ENCODE data around the gene WFDC11.

Gene WFDC11

DNA sequence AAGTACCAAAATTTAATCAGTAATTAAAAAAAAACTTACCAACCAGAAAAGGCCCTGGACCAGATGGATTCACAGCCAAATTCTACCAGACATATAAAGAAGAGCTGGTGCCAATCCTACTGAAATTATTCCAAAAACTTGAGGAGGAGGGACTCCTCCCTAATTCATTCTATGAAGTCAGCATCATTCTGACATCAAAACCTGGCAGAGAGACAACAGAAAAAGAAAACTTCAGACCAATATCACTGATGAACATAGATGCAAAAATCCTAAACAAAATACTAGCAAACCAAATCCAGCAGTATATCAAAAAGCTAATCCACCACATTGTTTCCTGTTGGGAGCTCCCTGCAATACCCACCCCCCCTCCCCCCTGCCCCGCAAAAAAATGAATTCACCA is at the start of gene WFDC11:
Gene WFDC11, minus strand, starts transcription at position 101 of the 400 bp plus-strand sequence. CDS start 19,639 bp downstream, outside the sequence.
- TF ChIP-seq, protein P1, sequence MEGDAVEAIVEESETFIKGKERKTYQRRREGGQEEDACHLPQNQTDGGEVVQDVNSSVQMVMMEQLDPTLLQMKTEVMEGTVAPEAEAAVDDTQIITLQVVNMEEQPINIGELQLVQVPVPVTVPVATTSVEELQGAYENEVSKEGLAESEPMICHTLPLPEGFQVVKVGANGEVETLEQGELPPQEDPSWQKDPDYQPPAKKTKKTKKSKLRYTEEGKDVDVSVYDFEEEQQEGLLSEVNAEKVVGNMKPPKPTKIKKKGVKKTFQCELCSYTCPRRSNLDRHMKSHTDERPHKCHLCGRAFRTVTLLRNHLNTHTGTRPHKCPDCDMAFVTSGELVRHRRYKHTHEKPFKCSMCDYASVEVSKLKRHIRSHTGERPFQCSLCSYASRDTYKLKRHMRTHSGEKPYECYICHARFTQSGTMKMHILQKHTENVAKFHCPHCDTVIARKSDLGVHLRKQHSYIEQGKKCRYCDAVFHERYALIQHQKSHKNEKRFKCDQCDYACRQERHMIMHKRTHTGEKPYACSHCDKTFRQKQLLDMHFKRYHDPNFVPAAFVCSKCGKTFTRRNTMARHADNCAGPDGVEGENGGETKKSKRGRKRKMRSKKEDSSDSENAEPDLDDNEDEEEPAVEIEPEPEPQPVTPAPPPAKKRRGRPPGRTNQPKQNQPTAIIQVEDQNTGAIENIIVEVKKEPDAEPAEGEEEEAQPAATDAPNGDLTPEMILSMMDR (IDR thresholded peaks at IDR 0.05) = no peak

DNA sequence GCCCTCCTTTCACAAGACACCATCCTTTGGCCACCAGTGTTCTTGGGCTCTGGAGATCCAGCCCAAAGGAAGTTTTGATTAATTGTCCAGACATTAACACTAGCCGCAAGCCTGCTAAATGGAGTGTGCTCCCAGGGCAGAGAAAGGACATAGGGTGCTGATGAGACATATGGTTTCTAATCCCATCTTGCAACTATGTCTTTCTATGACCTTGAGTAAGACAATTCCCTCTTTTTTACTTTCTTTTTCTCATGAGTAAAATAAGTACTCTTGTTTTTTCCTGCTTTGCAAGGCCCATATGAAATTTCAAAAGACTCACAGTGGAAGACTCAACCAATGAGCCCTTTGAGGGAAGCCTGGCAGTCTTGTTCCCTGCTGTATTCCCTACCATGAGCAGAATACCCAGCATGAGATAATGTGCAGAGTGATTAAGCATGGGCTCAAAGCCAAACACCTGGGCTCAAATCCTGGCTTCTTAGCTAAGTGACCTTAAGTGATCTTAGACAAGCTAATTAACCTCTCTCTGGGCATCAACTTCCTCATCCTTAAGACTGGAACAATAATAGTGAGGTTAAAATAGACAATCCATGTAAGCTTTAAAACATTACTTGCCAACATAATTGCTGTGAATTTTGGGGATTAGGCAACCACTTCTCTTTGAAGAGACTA is 35.1 kb upstream of the WFDC11 start, which contains the start of gene WFDC10B:
Gene WFDC10B, minus strand, starts transcription at position 51 of the 669 bp plus-strand sequence. CDS start 19,027 bp downstream, outside the sequence.
- TF ChIP-seq, protein P1 (IDR thresholded peaks at IDR 0.05) = no peak

- TF ChIP-seq, protein P1 (IDR thresholded peaks at IDR 0.05) = no peak
These were observed 31.8 kb upstream of the WFDC11 start, which contains the start of gene WFDC13 for GRCh38 chr20:45701873-45702272. Gene WFDC13 (plus strand): TSS chr20:45702038. CDS start chr20:45702124, 86 bp downstream.

GRCh38 chr20:45701104-45701503 is 31.1 kb upstream of the WFDC11 start:
- TF ChIP-seq, protein P1 (IDR thresholded peaks at IDR 0.05) = no peak

GRCh38 chr20:45695496-45695895 is 25.5 kb upstream of the WFDC11 start:
- TF ChIP-seq, protein P1 (IDR thresholded peaks at IDR 0.05) = no peak

- TF ChIP-seq, protein P1 (IDR thresholded peaks at IDR 0.05) = no peak
These were observed 15.9 kb upstream of the WFDC11 start for GRCh38 chr20:45685896-45686295.

- TF ChIP-seq, protein P1 (IDR thresholded peaks at IDR 0.05) = no peak
These were observed 9.6 kb upstream of the WFDC11 start for GRCh38 chr20:45679650-45680049.
